NOMO-1 treated with dmso at 0.1 percent for 144 hours (cell line): Measurements from ENCODE around the gene TPK1.

Source experiments
- DNase-seq: peaks from one replicate; lab custom pipeline; 2025; ENCODE audit not compliant: unreplicated experiment; lab: John Stamatoyannopoulos, UW

Gene TPK1

DNA sequence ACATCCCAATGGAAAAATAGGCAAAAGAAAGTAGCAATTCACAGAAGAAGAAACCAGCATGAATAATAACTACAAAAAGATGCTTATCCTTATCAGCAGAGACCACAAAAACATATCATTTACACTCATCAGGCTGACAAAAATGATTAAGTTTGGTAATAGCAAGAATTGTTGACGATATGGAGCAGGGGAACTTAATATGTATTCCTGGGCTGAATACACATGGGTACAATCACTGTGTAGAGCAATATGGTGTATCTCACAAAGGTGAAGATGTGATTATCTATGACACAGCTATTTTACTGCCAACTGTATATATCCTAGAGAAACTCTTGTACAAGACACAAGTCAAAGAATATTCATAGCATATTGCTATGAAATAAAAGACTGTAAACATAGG, 290.5 kb downstream of the TPK1 start:
- DNase-seq = no peak

DNA sequence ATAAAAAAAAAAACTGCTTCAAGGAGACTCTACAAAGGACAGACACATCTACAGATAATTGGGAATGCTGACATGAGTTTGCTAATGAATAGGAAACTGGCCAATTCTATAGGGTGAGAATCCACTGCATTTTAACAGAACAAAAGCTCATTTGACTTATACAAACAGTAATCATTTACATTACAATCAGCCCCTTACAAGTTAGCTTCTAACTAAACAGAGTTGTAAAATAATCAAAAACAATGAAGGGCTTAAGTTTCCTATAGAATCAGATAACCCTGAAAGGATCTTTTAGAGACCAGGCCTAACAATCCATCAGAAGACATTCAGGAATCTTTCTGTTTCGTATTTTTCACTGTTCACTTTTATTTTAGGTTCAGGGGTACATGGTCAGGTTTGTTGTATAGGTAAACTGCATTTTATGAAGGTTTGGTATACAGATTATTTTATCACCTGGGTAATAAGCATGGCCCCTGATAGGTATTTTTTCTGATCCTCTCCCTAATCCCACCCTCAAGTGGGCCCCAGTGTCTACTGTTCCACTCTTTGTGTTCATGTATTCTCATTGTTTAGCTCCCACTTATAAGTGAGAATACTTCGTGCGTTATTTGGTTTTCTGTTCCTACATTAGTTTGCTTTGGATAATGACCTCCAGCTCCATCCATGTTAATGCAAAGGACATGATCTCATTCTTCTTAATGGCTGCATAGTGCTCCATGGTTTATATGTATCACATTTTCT, 301.0 kb downstream of the TPK1 start:
- no peak for DNase-seq

DNA sequence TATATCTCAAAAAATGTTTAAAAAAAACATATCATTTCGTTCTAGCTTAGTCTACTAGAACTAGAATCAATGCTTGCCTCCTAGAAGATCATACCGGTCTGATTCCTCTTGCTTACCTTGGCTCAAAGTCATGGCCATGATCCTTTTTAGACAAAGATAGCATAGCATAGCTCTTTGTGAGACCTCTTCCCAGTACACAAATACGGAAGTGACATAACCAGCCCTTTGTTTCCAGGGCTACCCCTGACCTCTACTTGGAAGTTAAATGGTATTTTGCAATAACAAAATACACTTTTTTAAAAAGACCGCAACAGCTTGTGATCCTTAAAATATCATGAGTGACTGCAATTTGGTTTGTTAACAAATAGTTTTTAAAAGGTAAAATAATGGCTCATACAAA, 301.7 kb downstream of the TPK1 start:
- peak; percentile 28 for DNase-seq

DNA sequence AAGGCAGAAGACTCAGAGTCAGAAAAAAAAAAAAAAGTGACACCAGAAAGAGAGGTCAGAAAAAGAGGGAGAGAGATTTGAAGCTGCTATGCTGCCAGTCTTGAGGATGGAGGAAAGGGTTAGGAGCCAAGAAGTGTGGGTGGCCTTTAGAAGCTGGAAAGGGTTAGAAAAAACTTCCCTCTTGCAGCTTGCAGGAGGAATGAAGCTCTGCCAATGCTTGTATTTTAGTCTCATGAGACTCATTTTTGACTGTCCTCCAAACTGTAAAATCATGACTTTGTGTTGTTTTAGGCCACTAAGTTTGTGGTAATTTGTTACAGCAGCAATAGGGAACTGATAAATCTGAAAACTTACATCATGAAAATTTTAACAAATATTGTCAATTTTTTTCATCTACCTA, 304.7 kb downstream of the TPK1 start:
- no peak for DNase-seq

DNA sequence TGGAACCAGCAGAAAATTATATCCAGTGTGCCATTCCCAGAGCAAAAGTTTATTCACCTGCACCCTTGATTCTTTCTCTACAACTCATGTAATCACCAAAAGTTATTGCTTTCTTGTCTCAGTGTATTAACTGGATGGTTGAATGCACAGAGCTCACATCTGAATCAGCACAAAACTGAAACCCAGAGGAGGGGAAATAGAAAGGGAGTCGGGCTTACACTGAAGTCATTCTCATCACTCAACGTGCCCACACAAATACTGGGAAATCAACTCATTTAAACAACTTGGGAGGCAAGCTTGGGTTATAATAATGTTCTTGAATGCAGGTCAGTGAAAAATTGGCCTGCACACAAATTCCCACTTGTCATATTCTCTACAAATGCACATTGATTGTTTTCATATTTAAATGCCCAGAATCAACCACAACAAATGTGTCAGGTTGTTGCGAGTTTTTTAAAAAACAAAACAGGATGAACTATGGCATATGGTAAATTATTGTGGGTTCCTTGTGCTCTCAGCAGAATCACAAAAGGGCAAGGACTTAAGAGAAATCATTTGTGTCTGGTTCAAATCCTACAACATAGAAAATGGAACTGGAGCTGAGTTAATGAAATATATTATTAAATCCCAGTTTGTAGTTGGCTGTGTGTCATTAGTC, 306.5 kb downstream of the TPK1 start:
- no peak for DNase-seq

DNA sequence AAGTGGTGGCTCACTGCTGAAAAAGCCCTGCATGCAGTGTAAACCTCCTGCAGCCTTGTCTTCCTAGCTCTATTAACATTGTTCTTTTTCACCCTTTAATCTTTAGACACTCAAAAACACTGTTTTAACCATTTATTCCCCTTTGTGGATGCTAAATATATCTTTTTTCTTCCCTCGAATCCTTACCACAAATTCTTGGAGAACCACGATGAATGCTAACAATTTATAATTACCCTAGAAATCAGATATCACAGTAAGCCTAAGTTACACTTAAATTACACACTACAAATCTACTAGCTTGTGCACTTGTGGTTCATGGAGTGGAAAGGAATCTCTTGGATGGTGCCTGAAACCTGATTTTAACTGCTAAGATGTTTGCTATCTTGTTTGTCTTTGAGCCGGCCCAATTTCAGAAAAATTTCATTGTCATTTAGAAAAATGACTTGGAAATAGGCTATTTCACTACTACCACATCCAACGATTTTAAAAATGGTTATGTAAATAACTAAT, 307.3 kb downstream of the TPK1 start:
- DNase-seq = no peak

DNA sequence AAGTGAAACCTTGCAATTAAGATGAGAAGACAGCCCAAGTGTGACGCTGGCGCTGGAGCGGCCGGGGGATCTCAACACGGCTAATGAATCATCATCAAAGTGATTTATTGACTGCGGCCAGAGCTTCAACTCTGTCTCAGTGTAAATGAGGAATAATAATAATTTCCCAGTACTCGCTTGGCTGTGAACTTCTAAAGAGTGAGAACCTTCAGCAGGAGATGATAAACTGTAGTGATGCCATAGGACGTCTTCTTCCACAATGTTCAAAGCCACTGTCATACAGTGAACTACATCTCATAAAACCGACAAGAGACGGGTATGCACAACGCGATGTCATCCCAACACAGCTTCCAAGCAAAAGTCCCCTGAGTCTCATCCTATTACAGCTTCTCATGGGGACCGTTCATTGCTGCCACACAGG, 308.8 kb downstream of the TPK1 start:
- DNase-seq = peak; percentile 5

DNA sequence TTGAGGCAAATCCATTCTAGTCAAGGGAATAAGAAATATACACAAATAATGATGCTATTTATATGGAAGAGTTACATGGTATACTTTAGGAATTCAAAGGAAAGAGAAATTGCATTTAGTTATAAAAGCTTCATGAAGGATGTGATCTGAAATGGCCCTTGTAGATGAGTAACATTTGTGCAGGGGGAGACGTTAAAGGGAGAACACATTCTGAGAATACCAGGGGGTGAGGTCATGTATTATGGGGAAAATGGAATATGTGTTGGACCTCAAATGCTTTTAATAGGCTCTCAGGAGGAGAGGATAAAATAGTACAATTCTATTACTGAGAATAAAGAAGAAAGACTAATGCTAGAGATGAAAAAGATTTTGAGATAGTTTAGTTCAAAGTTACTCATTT, 309.9 kb downstream of the TPK1 start:
- no peak for DNase-seq

DNA sequence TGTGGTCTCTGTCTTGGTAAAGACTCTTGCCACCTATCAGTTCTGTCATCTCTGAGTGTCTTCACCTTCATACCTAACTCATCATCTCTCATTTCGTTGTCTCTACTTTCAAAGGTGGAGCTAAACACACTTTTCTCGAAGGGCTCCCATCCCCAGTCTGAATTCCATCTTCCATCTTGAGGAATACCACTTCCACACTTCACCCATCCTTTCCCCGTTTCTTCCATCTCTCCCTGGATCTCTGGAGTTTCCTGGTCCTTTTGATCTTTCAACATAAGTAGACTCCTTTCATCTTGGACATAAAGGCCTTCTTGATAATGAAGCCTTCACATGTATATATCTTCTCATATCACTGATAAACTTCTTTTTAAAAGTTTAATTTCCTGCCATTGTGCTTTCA, 311.6 kb downstream of the TPK1 start:
- no peak for DNase-seq

DNA sequence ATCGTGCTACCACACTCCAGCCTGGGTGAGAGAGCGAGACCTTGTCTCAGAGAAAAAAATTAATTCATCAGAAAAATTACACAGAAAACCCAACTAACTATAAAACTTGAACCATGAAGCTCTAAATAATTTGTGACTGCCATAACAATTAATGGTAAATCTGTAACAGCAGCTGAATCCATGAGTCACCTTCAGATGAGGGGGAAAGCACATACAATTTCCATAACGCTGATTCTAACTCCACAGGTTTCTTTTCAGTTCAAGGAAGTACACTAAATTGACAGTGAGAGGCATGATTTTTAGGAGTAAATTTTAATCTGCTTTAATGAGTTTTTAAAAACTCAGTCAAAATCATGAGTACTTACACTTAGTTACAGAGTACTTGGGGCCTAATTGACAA, 312.2 kb downstream of the TPK1 start:
- no peak for DNase-seq

DNA sequence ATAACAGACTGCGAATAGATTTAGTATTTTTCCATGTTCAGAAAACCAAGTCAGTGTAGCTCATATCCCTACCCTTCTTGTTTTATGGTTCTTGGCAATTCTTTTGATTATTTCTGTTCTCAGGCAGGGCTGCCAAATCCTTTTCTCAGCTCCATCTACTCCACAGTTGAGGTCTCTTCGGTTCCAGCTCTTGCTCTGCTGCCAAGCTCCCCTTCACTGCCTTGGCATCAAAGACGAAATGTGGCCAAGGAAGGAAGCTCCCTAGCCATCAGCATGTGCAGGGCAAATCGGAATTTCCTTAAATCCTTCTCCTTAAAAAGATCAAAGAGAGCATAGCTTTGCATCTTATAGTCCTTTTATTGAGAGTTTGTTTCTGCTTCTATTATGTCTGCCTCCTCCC, 315.9 kb downstream of the TPK1 start:
- DNase-seq = no peak

DNA sequence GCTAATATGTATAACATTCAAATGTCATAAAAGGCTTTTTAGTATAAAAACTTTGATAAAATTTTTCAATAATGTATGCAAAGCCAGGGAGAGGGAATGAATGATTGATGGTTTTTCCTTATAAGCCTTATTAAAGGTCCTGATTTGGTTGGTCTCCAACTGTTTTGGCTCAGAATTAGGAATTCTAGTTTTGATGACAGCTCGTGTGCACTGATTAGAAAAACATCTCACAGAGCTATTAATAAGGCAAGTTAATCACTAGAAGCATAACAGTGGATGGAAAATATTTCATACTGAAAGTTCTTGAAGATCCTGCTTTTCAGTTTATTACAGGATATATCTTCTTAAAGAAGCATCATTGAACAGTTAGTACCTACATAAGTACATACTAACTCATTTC, 317.5 kb downstream of the TPK1 start:
- no peak for DNase-seq

DNA sequence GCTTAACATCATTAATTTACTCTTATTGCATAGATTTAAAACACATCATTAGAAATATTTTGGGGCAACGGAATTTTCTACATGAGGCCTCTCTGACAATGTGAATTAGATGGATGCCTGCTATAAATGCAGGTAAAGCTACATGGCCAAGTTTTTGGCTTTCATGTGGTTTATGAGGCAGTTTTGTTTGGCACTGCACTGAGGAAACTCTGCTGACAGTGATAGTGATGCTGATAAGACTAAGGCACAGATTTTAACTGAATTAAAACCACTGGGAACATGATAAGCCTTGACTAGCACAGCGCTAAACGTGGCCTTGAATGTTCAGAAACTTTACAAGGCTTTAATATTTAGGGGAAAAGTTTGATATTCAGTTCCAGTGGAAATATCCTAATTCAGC, 318.1 kb downstream of the TPK1 start:
- no peak for DNase-seq

DNA sequence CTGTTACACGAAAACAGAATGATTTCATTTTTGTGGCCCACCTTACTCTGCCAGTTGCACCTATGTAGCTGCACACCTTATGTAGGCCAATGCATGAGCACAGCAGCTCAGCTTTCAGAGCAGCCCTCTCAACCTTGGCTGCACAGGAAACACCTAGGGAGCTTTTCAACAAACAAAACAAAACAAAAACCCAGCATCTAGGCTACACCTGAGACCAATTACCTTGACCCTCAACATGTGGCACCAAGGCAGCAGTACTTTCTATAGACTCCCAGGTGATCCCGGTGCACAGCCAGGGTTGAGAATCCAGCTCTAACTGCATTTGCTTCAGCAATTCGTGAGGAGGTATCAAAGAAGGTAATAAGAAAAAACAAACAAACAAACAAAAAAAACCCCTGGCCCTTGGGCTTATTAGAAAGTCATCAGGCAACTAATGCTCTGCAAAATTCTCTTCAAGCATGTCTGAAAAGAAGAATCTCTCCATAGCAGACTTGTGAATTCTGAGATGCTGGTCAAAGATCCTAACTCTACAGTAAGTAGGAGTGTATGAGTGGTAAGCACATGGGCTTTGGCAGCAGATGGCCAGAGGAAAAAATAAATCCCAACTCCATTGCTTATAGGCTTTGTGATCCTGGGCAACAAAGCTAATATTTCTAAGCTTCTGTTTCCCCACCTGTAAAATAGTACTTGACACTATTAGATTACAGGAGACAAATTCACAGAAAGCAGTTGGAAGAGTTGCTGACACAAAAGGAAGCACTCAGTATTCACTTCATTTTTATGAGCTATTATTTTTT, 318.9 kb downstream of the TPK1 start:
- no peak for DNase-seq

DNA sequence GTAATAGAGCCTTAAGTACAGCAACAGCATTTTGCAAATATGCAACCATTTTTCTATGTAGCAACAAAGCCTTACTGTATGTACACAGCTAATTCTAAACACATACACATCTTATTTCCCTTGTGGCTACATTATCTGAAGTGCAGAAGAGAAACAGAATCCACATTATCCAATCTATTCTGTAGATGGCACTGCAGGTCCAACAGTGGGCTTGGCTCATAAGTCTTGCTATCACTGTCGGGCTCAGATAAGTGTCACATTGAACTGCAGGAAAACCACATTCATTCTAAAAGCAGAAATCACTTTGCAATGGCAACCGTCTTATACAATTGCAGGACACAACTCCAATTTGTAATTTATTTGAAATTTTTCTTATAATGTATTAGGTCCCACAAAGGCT, 322.5 kb downstream of the TPK1 start:
- DNase-seq = peak; percentile 13

DNA sequence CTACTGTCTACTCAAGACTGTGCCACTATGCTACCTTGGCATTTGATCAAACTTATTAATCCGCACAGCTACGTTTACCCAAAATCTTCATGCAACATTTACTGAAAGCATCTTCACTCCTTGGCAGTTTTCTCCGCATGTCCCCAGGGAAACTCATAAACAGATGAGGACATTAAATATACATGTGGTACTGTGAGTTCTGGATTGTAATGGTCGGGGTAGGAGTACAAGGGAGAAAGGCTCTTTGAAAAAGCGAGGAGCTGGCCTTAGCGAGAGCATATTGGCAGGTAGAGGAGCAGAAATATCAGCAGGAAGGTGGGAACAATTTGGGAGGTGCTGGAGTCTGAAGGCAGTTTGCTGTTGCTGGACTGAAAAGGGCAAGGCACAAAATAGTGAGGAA, 325.2 kb downstream of the TPK1 start:
- DNase-seq = no peak

DNA sequence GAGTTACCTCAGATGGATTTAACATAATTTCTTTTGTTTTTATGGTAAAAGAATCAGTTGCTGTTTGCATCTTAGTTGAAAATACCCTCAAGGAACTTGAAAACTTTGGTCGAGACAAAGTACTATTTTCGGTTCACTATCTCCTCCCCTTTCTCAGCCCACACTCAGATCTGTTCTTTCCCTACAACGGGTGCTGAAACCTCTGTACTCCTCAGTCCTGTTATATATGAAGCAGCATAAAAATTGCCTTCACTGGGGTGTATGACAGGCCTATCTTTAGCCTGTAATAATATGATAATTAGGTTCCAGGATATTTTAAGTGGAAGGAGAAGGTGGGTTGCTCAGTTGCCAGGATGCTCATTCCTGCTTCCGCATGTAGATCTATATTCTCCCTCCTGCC, 327.2 kb downstream of the TPK1 start:
- no peak for DNase-seq

DNA sequence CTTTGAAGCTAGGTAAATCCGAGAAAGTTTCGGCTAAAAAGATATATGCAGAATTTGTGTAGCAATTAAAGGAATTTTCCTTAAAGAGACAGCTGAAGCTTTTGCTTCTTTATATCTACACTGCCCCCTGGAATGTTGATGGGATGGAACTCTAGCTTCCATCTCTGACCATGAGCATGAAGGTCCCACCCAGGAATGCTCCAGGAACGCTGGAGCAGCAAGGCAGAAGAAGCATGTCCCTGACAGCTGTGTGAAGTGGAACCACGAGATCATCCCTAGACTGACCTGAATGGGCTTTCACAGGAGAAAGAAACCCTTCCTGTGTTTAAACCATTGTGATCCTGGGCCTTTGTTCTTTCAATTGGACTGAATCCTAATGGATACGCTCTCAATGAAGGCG, 332.6 kb downstream of the TPK1 start:
- DNase-seq = no peak

DNA sequence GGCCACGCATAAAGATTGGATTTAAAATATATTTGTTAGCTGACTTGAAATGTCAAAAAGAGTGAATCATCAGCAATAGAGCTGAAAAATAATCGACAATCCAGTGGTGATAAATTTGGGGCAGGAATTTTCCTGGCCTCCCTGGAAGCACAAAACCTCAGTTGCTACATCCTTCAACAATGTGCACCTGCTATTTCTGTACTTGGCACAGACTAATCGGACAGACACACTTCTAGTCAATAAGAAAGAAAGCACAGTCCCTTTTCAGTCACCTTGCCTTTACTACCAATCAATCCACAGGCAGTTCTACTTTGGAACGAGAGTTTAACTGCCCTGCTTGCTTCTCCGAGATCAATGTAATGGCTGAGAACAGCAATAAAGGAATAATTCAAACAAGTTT, 335.6 kb downstream of the TPK1 start:
- no peak for DNase-seq

DNA sequence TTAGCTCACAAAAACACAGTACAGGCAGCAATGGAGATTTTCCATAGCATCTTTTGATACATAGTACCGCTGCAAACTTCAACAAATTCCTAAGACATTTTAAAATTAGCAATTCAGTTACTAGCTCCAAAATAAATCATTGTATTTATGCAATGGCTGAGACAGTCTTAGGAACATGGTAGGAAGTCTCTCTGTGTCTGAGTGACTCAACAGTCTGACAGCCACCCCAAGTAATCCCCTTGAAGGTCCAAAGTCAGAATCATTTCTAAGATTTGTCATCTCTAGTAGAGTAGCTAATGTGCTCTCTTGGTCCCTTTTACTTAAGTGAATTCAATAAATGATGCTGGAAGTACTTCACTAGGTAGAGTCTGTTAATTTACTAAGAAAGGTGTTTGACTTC, 338.6 kb downstream of the TPK1 start:
- no peak for DNase-seq

DNA sequence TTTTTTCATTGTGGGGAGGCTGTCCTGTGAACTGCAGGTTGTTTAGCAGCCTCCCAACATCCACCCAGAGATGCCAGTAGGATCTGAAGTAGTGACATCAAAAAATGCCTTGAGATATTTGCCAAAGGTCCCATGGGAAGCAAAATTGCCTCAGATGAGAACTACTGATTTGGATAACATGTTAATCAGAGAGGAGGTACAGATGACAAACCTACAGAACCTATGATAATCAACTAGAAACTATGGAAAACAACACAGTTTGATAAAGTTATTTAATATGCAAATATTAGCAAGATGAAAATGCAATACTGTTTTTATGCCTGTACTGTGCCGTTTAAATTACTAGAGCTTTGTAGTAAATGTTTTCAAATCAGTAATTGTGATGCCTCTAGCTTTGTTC, 341.5 kb downstream of the TPK1 start:
- DNase-seq = no peak

DNA sequence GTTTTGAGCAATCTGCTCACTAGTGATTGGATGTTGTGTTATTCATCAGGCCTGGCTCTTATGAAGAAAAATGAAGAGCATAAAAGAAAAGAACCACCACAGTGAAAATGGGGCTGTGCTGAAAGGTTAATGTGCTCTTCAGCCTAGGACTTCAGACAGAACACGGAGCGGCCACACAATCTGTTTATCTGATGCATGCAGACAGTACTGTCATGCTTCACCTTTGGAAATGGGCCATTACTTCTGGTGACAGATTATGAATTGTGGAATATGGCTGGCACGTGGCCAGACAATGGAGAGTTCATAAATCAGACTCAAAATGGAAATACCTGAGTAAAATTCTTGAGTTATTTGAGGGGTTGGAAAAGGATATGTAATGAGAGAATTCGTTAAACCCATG, 346.3 kb downstream of the TPK1 start:
- DNase-seq = no peak
